ENCODE data around the gene GPRIN3.

GPRIN3 gene

DNA sequence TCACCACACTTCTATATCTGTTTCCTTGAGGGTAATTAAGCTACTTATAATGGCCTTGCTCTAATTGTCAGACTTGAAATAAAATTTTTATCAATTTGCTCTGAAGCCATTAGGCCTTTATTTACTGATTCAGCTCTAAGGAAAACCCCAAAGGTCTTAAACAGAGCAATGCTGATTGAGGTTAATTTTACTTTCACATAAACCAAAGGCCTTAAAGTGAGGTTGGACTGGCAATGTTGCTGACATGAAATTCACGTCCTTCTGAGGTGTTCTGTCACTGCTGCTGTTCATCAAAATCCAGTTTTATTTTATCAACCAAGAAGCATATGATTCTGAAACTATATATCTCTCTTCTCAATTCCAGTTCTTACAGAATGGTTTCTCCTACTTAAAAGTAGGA is 21.7 kb upstream of the GPRIN3 start:
- DNase-seq = no peak
- H3K4me3 ChIP-seq = no peak overlapping the region
- TF ChIP-seq, protein P1, sequence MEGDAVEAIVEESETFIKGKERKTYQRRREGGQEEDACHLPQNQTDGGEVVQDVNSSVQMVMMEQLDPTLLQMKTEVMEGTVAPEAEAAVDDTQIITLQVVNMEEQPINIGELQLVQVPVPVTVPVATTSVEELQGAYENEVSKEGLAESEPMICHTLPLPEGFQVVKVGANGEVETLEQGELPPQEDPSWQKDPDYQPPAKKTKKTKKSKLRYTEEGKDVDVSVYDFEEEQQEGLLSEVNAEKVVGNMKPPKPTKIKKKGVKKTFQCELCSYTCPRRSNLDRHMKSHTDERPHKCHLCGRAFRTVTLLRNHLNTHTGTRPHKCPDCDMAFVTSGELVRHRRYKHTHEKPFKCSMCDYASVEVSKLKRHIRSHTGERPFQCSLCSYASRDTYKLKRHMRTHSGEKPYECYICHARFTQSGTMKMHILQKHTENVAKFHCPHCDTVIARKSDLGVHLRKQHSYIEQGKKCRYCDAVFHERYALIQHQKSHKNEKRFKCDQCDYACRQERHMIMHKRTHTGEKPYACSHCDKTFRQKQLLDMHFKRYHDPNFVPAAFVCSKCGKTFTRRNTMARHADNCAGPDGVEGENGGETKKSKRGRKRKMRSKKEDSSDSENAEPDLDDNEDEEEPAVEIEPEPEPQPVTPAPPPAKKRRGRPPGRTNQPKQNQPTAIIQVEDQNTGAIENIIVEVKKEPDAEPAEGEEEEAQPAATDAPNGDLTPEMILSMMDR (IDR thresholded peaks at IDR 0.05) = no peak
- H3K27me3 ChIP-seq = no peaks in the 10 kb centered on the region
- H3K4me1 ChIP-seq = no peaks in the 10 kb centered on the region
- no peaks in the 10 kb centered on the region for H3K36me3 ChIP-seq
- intact Hi-C loops (cut with DNase I; ENCODE audit: low total_unique reads) = no loop called here
- H3K27ac ChIP-seq = no peak overlapping the region
- no peaks in the 10 kb centered on the region for H3K9me3 ChIP-seq

DNA sequence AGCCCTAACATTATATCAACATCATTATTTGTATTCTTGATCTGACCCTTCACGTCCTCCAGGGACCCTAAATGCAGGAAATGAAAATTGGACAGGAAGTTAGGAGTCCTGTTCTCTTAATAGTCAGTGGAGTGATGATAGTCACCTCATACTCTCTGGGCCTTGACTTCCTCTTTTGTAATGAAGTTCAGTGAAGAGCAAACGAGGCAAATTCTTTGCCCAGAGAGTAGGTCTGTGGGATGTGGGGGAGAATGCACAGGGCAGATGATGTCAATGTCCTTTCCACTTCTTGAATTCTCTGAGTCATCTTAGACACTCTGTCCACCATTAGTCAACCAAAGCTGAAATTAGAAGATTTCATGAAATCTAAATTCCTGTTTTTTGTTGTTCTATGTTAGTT is 17.1 kb upstream of the GPRIN3 start:
- Histone ChIP-seq H3K9me3 (no peaks in the 10 kb centered on the region), H3K36me3 (no peaks in the 10 kb centered on the region), H3K27ac (no peak overlapping the region), H3K4me3 (no peak overlapping the region), H3K4me1 (no peaks in the 10 kb centered on the region), H3K27me3 (no peaks in the 10 kb centered on the region)
- no peak for DNase-seq
- TF ChIP-seq, protein P1 (IDR thresholded peaks at IDR 0.05) = no peak
- intact Hi-C loops (cut with DNase I; ENCODE audit: low total_unique reads) = no loop called here

DNA sequence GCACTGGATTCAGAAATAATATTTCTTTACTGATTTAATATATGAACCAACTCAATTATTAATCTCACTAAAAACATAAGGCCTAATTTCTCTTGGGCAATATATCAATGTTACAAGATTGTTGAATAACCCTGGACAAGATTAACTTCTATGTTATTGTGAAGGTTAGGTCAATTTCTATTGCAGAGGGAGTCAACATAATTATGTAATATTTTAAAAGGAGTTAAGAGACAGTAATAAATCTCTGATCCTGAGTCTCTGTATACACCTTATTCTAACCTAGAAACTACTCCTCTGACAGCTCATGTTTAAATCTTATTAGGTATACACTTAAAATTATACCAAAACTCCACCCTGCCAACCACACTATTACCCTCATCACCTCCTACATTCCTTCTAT is 15.1 kb upstream of the GPRIN3 start:
- intact Hi-C loops (cut with DNase I; ENCODE audit: low total_unique reads) = no loop called here
- TF ChIP-seq, protein P1 (IDR thresholded peaks at IDR 0.05) = no peak
- H3K9me3 ChIP-seq = no peaks in the 10 kb centered on the region
- no peak overlapping the region for H3K27ac ChIP-seq
- H3K4me3 ChIP-seq = no peak overlapping the region
- no peaks in the 10 kb centered on the region for H3K27me3 ChIP-seq
- no peaks in the 10 kb centered on the region for H3K36me3 ChIP-seq
- H3K4me1 ChIP-seq = no peaks in the 10 kb centered on the region
- no peak for DNase-seq

DNA sequence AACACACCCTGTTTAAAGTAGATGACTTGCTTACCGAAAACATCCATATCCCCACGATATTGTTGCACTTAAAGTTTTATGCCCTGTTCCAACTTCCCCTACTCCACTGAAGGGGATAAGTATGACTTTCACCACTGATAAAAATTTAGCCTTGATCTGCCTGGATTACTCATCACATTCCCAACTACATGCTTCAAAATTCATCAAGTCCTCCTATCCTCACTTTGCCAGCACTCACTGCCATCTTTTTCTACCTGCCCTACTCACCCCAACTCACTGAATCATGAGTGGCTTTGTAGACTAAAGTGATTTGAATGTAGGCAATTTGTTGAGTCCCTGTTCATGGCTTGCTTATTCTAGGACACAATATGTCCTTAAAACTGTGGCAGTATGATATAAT is 12.2 kb upstream of the GPRIN3 start:
- H3K4me3 ChIP-seq = no peak overlapping the region
- TF ChIP-seq, protein P1 (IDR thresholded peaks at IDR 0.05) = no peak
- intact Hi-C loops (cut with DNase I; ENCODE audit: low total_unique reads) = no loop called here

DNA sequence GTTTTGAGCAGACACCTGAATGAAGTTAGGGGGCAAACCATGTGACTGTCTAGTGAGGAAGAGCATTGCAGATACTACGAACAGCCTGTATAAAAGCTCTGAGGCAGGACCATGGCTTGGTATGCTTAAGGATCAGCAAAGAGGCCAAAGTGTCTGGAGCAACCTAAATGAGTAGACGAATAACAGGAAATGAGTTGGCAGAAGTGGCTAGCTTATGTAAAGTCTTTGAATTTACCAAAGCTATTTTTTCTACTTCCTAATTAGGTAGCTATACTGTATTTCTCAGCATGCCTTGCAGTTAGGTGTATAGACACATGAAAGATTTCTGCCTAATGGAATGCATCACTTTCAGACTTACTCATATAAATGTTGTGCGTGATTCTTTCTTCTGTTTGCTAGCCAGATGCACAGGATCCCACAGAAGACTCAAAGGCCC is 9.3 kb upstream of the GPRIN3 start:
- Histone ChIP-seq H3K4me3 (no peak overlapping the region), H3K9me3 (no peaks in the 10 kb centered on the region), H3K4me1 (no peaks in the 10 kb centered on the region), H3K27me3 (no peaks in the 10 kb centered on the region), H3K27ac (no peak overlapping the region), H3K36me3 (no peaks in the 10 kb centered on the region)
- intact Hi-C loops (cut with DNase I; ENCODE audit: low total_unique reads) = no loop called here
- TF ChIP-seq, protein P1 (IDR thresholded peaks at IDR 0.05) = no peak
- DNase-seq = no peak

More for the DNA sequence above, 12.2 kb upstream of the GPRIN3 start:
- Histone ChIP-seq H3K36me3 (no peaks in the 10 kb centered on the region), H3K9me3 (no peaks in the 10 kb centered on the region), H3K27me3 (no peaks in the 10 kb centered on the region), H3K27ac (no peak overlapping the region), H3K4me1 (no peaks in the 10 kb centered on the region)
- no peak for DNase-seq

DNA sequence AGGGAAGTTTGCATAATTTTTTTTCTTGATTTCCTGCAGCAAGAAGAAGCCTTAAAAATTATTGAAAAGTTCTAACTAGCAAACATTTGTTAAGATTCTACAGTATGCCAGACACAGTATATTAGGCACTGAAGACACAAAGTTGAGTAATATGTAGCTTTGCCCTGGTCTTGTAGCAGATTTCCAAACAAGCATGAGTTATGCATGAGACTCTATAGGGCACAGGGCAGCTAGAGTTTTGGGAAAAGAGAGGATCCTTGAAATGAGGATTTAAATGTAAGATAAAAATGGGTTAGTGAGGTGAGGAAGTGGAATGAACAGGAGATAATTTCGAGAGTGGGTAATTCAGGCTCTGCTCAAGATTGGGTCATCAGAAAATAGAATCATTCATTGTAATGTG is 8.6 kb upstream of the GPRIN3 start:
- Histone ChIP-seq H3K4me3 (no peak overlapping the region), H3K4me1 (no peaks in the 10 kb centered on the region), H3K27me3 (no peaks in the 10 kb centered on the region), H3K27ac (no peak overlapping the region), H3K36me3 (no peaks in the 10 kb centered on the region), H3K9me3 (no peaks in the 10 kb centered on the region)
- DNase-seq = no peak
- TF ChIP-seq, protein P1 (IDR thresholded peaks at IDR 0.05) = no peak
- intact Hi-C loops (cut with DNase I; ENCODE audit: low total_unique reads) = no loop called here
